GM19238 (cell line): Measurements from ENCODE around the gene HTRA3.

Source experiments
- DNase-seq: peaks from one replicate; pipeline ENCODE4 v3.0.0; 2011; ENCODE audit warnings: low spot score; ENCODE audit not compliant: insufficient read length

Gene HTRA3

DNA sequence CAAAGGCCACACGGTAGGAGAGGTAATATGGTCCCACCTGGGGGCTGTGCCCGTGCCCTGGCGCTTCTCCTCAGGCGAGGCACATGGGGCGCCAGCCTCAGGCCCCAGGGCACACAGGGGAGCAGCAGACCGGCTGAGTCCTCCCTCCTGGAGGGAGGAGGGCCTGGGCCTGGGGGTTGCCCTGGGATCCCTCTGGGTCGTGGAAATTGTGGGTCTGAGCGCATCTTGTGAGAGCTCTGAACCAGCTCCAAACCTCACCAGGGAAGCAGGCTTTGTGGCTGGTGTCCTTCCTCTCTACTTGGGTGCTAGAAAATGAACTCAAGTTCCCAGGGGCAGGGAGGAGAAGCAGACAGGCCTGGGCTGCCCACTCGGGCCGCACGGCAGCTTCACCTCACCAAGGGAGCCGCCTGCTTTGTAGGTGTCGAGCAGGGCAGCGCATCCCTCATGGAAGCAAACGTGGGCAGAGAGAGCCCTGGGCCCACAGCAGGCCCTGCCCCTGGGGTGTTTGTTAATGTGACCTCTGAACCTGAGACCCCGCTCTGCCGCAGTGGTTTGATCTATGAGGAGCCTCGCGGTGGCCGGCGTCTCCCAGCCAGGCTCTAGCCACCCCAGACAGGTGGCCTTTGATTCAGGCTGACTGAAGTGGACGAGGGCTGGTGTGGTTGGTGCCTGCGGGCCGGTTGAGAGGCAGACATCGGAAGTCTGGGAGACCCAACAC lies 10.8 kb downstream of the HTRA3 start:
- DNase-seq, result no peak

GRCh38 chr4:8280876-8281440 lies 11.4 kb downstream of the HTRA3 start:
- DNase-seq, result no peak

- no peak for DNase-seq
Measured at GRCh38 chr4:8281519-8282133, 12.1 kb downstream of the HTRA3 start.

- DNase-seq, result no peak
Measured at GRCh38 chr4:8282134-8282641, 12.6 kb downstream of the HTRA3 start.

- DNase-seq, result no peak
Measured at GRCh38 chr4:8282742-8283141, 13.2 kb downstream of the HTRA3 start.

DNA sequence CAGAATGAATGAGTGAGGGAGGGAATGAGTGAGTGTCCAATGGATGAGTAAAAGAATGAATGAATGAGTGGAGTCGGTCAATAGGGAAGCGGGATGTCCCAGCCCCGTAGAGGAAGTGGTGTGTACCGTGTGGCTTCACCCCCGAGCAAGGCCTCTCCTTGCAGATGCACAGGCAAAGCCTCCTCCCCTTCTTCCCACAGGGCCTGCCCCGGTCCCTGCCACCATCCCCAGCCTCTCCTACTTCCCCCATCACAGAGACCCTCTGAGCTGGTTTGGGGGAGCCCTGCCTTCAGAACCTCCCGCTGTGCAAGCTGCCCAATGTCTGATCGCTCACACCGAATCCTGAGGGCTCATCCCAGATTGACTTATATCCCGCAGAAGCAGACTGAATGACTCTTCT lies 13.6 kb downstream of the HTRA3 start:
- DNase-seq, result no peak

GRCh38 chr4:8283631-8284121 lies 14.1 kb downstream of the HTRA3 start:
- no peak for DNase-seq

DNA sequence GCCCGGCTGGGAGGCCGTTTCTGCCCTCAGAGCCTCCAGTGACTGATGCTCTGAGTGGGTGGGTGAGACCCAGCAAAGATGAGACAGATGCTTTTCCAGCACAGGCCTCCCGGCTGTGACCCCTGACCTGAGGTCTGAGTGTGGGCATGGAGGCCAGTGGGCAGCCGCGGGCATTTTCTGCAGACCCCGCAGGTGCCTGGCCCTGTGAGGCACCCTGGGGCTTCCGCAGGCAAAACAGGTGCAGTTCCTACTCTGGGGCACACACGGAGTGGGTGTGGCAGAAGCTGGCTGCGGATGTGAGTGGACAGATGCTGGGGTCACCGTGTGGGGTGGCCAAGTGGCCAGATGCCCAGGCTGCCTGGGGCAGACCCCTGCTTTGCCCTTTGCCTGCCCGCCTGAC lies 14.8 kb downstream of the HTRA3 start:
- no peak for DNase-seq

DNA sequence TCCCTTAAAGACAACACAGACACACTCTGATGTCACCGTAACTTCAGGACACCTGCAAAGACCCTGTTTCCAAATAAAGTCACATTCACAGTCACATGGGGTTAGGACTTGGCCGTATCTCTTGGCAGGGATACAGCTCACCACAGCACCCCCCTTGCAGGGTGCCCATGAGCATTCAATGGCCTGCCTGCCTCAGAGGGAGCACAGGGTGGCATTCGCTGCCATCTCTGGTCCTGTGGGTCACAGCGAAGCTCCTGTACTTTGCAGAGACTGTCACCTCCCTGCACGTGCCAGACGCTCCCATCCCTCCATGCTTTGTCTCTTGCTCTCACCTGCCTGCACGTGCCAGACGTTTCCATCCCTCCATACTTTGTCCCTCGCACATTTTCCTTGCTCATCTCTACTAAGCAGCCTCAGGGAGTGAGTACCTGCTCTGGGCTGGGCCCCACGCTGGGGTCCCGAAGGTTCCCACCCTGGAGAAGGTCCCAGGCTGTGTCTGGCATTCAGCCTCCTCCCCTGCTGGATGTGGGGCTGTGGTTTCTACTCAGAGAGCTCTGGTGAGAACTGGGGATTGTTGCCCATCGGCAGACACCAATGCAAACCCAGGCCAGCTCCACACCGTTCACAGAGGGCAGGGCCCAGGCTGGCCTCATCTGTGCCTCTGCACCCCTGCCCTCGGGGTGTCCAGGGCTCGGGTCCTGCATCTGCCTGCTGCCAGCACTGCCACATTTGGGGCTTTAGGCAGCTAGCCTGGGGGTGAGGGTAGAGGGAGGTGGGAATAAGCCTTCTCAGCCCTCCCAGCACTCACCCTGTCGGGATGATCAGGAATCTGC lies 15.8 kb downstream of the HTRA3 start:
- no peak for DNase-seq

- no peak for DNase-seq
Measured at GRCh38 chr4:8285976-8286718, 16.6 kb downstream of the HTRA3 start.

DNA sequence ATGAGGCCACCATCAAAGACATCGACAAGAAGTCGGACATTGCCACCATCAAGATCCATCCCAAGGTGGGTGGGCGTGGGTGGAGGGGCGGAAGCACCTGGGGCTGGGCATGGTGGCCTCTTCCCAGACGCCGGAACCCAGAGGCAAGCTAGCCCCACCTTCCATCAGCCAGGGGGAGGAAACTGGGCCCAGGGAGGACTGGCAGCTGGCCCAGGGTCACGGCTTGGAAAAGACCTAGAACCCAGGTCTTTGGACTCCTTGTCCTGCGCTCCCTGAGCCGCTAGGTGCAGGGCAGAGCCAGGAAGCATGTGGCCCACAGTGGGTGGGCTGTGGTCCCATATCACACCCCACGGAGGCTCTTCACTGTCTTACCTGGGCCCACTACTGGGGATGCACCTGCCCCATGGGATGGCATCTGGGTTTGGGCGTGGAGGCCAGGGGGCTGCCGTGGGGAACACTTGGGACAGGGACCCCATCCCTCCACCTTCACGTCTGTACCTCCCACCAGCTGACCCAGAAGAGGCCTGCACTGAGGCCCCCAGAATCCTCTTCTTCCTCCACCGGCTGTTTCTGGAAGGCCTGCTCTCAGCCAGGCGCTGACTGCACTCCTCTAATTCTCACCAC lies 17.3 kb downstream of the HTRA3 start:
- no peak for DNase-seq

DNA sequence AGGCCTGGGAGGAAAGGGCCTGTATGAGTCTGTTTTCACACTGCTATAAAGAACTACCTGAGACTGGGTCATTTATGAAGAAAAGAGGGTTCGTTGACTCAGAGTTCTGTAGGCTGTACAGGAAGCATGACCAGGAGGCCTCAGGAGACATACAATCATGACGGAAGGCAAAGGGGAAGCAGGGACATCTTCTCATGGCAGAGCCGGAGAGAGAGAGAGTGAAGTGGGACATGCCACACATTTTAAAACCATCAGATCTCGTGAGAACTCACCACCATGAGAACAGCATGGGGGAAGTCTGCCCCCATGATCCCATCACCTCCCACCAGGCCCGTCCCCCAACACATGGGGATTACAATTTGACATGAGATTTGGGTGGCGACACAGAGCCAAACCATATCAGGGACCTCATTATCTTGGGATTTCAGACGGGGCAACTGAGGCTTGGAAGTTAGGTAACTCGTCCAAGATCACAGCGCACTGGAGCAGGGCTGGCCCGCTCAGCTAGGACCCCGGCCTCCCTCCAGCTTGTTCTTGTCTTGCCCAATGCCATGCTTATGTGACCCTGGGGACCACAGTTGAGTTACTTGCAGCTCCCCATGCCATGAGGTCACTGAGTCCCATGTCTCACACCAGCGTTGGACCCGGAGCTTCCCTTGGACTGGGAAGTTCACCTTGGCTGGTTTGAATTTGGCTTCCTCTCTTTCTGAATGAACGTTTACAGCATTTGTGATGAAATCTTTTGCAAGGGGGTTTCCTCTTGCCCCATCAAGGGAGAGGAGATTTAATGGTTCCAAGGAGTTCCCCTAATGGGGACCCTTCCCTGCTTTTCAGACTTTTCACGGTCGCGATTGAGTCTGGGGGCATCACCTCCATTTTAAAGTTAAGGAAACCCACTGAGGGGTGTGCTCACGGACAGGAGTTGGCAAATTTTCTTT lies 18.1 kb downstream of the HTRA3 start:
- DNase-seq, result no peak

DNA sequence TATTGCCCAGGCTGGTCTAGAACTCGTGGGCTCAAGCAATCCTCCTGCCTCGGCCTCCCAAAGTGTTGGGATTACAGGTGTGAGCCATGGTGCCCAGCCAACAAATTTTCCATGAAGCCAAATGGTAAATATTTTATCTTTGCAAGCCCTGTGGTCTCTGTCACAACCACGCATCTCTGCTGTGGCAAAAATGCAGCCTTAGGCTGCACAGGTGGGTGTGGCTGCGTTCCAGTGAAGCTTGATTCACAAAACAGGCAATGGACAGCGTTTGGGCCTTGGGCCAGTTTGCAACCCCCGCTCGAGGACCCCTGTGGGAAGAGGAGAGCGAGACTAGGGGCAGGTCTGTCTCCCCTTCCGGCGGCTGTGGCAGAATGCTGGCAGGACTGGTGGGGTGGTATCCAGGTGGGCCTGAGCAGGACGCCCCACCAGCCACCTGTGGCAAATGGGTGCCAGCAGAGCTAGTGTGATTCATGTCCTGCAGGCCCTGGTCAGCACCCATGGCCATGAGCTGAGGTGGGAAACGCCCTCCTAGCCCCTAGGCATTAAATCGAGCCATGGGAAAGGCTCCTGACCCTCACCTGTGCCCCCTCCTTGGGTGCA lies 19.7 kb downstream of the HTRA3 start:
- no peak for DNase-seq

GRCh38 chr4:8289956-8290700 lies 20.6 kb downstream of the HTRA3 start:
- no peak for DNase-seq

GRCh38 chr4:8290701-8290970 lies 21.1 kb downstream of the HTRA3 start:
- DNase-seq, result no peak

- DNase-seq, result no peak
Measured at GRCh38 chr4:8291036-8291682, 21.6 kb downstream of the HTRA3 start.

GRCh38 chr4:8291701-8292477 lies 22.3 kb downstream of the HTRA3 start:
- no peak for DNase-seq
